Stimulated activated CD8-positive, alpha-beta memory T cell treated with anti-CD3 and anti-CD28 coated beads, Interleukin-15, amount 100 ng/mL, for 1 hour (primary cell): ENCODE measurements around the gene SH3YL1.
"Not testable (repeated sequence)": the region's sequence is repeated elsewhere in the genome, so short reads cannot be mapped to it uniquely, and the experiment has no call there.

Source experiments
- DNase-seq: peaks from one replicate; pipeline ENCODE4 v3.0.0-alpha.2; 2020; ENCODE audit warnings: low read depth

The SH3YL1 gene

DNA sequence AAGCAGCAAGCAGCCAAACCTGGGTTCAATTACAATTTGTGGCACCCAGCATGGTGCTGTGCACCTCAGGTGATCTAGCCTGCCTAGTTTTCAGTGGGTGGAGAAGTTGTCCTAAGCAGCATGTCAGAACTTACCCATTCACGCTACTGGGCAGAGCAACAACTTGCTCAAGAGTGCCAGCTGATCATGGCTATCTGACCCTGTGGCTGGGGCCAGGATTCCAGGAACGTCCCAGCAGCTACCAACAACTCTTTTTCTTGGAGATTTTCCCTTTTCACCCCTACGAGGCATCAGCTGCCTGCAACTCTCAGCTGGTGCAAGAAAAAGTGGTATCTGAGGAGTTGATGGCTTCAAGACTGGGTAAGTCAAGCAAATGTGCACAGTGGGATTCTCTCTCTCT is 83.5 kb downstream of the SH3YL1 start:
- no peak for DNase-seq

GRCh38 chr2:179886-180285 is 83.9 kb downstream of the SH3YL1 start:
- no peak for DNase-seq

DNA sequence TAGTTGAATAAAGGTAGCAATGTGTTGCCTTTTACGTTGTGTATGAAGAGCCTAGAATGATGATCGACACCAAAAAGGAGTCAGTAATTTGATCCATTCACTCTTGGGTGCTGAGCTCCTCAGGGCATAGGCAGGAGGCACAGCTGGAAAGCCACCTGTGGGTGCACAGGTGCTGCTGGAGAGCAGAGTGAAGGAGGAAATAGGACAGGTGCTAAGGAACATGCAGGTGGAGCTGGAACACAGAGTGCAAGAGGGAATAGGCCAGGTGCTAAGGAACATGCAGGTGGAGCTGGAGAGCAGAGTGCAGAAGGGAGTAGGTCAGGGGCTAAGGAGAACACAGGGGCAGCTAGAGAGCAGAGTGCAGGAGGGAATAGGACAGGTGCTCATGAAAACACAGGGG is 86.1 kb downstream of the SH3YL1 start:
- DNase-seq, result no peak

DNA sequence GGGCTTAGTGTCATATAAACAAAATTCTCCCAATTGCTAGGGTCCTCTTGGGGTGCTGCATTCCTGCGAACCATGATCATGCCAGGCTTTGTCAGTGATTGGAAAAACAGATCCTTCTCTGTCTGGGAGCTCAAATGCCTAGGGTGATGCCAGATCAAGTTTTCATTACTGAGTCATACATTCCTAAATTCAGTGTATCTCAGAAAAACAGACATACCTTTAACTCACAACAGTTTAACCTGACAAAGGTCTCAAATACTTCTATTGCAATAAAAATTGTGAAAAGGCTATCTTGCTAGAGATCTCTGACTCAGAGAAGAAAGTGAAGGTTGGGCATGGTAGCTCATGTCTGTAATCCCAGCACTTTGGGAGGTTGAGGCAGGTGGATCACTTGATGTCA is 86.9 kb downstream of the SH3YL1 start:
- no peak for DNase-seq

DNA sequence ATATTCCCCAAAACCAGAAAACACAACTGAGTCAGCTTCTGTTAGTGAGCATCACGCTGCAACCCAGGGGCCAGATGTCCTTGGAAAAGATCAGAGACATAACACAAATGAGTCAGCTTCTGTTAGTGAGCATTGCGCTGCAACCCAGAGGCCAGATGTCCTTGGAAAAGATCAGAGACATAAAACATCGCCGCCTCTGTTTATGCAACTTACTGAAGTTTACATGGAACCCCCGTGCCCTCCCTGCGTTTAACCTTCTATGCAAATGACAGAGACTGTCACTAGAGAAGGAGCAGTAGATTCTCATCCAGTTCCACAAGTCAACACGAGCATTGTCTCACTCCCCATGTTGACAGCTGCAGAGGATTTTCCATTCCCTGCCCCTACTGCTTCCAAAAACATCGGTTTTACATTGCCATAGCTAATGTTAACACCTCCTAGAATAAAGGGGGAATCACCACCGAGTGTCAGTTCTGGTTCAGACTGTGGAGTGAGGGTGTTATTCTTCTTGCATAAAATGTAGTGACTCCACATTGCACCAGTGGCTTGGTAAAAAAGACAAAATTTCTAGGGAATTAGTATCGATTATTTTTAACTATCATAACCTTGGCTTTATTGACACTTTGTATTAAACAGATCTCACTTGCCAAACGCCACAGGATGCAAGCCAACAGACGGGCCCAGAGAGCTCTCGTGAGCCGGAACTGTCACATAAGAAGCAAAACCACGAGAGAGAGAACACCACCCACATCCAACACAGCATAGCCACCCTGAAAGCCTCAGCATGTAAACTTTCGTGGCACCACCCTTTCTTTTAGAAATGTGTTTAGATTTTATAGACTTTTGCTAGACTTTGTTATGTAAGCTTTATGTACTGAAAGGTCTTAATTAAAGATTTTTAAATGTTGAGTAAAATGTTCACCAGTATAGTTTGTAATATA is 87.7 kb downstream of the SH3YL1 start:
- no peak for DNase-seq

- no peak for DNase-seq
Observed at GRCh38 chr2:175161-175786, 88.6 kb downstream of the SH3YL1 start.

- not testable (repeated sequence) for DNase-seq
Observed at GRCh38 chr2:172120-172519, 91.7 kb downstream of the SH3YL1 start.

- no peak for DNase-seq
Observed at GRCh38 chr2:169741-170140, 94.1 kb downstream of the SH3YL1 start.
